OCI-LY3 (cell line): ENCODE results near the gene FCMR.

Source experiments
- H2AFZ ChIP-seq: fragments of 200-600, 300-600 bp; shearing (Covaris generic); 2 replicates; pipeline ENCODE4 v1.6.0; 2014; ENCODE audit warnings: antibody characterized with exemption, low read depth, low read length
- H3K27ac ChIP-seq: fragments of 200-600, 300-600 bp; sonication (generic); 2 replicates; pipeline ENCODE4 v1.5.1; 2014; ENCODE audit warnings: mild to moderate bottlenecking, low read length, moderate library complexity, mixed read lengths
- H3K27me3 ChIP-seq: fragments of 200-600, 300-600 bp; sonication (generic); 2 replicates; pipeline ENCODE4 v1.6.1; 2014; ENCODE audit warnings: low read depth, low read length, mixed read lengths
- H3K36me3 ChIP-seq: fragments of 200-600, 300-600 bp; sonication (generic); replicated peaks from 2 replicates; pipeline ENCODE3; 2014; ENCODE audit warnings: low read depth, low read length, mixed read lengths
- H3K4me1 ChIP-seq: fragments of 300-600, 200-600 bp; sonication (generic); 2 replicates; pipeline ENCODE4 v1.6.1; 2014; ENCODE audit warnings: low read length, mixed read lengths
- H3K4me2 ChIP-seq: fragments of 200-600, 300-600 bp; sonication (generic); 2 replicates; pipeline ENCODE4 v1.6.1; 2014; ENCODE audit warnings: low read length, mixed read lengths
- H3K4me3 ChIP-seq: fragments of 300-600, 200-600 bp; sonication (generic); 2 replicates; pipeline ENCODE4 v1.5.1; 2014; ENCODE audit warnings: antibody characterized with exemption, mild to moderate bottlenecking, low read length, moderate library complexity
- H3K79me2 ChIP-seq: fragments of 300-600, 200-600 bp; shearing (Covaris generic); 2 replicates; pipeline ENCODE4 v1.6.1; 2014; ENCODE audit warnings: mild to moderate bottlenecking, low read length, mixed read lengths
- H3K9ac ChIP-seq: fragments of 300-600, 200-600 bp; shearing (Covaris generic); 2 replicates; pipeline ENCODE4 v1.6.0; 2014; ENCODE audit warnings: mild to moderate bottlenecking, low read length, moderate library complexity
- H3K9me3 ChIP-seq: fragments of 200-600, 300-600 bp; shearing (Covaris generic); 2 replicates; pipeline ENCODE4 v1.6.1; 2014; ENCODE audit warnings: low read length, mixed read lengths; ENCODE audit not compliant: insufficient read depth
- H4K20me1 ChIP-seq: fragments of 200-600, 300-600 bp; sonication (generic); 2 replicates; pipeline ENCODE4 v1.6.1; 2016; ENCODE audit warnings: low read length, mixed read lengths; ENCODE audit not compliant: insufficient read depth
- CTCF ChIP-seq: fragments of 200-600, 300-600 bp; sonication (generic); IDR thresholded peaks from 2 replicates; pipeline ENCODE4 v1.5.1; 2014; ENCODE audit warnings: antibody characterized with exemption, low read length, low read depth
- EZH2phosphoT487 ChIP-seq: fragments of 200-600 bp; shearing (Covaris generic); IDR thresholded peaks from 2 replicates; pipeline ENCODE4 v1.6.1; 2018; ENCODE audit warnings: antibody characterized with exemption, mixed run types, low read depth

The FCMR gene

GRCh38 chr1:206962272-206962671 lies 40.5 kb upstream of the FCMR start:
- peaks cover 60% of the 10 kb centered on the region for H3K4me1 ChIP-seq
- H3K79me2 ChIP-seq = no peaks in the 10 kb centered on the region
- no peaks in the 10 kb centered on the region for H4K20me1 ChIP-seq
- H3K9ac ChIP-seq = no peak overlapping the region
- H3K4me3 ChIP-seq = no peak overlapping the region
- TF ChIP-seq EZH2phosphoT487 = no peak
- no peak for TF ChIP-seq CTCF
- no peak overlapping the region for H3K27ac ChIP-seq
- H3K9me3 ChIP-seq = no peaks in the 10 kb centered on the region
- no peak overlapping the region for H3K4me2 ChIP-seq
- H3K27me3 ChIP-seq = no peaks in the 10 kb centered on the region
- H3K36me3 ChIP-seq = peaks cover 5% of the 10 kb centered on the region
- no peak overlapping the region for H2AFZ ChIP-seq

- no peak overlapping the region for H3K27ac ChIP-seq
- peaks cover 5% of the 10 kb centered on the region for H3K36me3 ChIP-seq
- H2AFZ ChIP-seq = no peak overlapping the region
- H3K9ac ChIP-seq = no peak overlapping the region
- peaks cover 60% of the 10 kb centered on the region for H3K4me1 ChIP-seq
- H3K79me2 ChIP-seq = no peaks in the 10 kb centered on the region
- H3K9me3 ChIP-seq = no peaks in the 10 kb centered on the region
- H3K4me3 ChIP-seq = no peak overlapping the region
- no peaks in the 10 kb centered on the region for H4K20me1 ChIP-seq
- no peaks in the 10 kb centered on the region for H3K27me3 ChIP-seq
- no peak overlapping the region for H3K4me2 ChIP-seq
- TF ChIP-seq CTCF = no peak
- no peak for TF ChIP-seq EZH2phosphoT487
These were observed 39.9 kb upstream of the FCMR start for GRCh38 chr1:206961668-206962067.

- Histone ChIP-seq H3K79me2 (no peaks in the 10 kb centered on the region), H4K20me1 (no peaks in the 10 kb centered on the region), H3K4me3 (no peak overlapping the region), H3K27ac (no peak overlapping the region), H3K4me2 (no peak overlapping the region), H3K27me3 (no peaks in the 10 kb centered on the region), H3K9me3 (no peaks in the 10 kb centered on the region), H3K9ac (no peak overlapping the region), H3K36me3 (peaks cover 5% of the 10 kb centered on the region), H2AFZ (no peak overlapping the region), H3K4me1 (peaks cover 60% of the 10 kb centered on the region)
- no peak for TF ChIP-seq CTCF
- TF ChIP-seq EZH2phosphoT487 = no peak
These were observed 39.1 kb upstream of the FCMR start for GRCh38 chr1:206960676-206961386.

DNA sequence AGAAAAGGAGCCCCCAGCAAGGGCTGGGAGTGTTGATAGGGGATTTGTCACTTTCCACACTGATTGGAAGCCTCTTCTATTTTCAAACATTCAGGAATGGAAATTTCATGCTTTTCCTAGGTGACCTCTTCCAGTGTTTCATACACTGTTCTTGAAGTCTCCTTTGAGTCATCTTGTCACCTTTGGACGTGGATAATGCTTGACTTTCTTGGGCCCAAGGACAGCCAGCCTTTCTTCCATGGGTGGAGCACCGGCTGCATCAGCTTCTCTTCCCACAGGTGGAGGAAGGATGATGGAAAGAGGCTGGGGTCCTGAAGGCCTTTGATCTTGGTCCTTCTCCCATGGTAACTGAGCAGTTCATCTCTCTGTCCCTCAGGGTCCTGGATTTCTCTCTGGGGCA lies 36.4 kb upstream of the FCMR start:
- Histone ChIP-seq H3K9ac (no peak overlapping the region), H3K4me1 (peaks cover 65% of the 10 kb centered on the region), H3K36me3 (no peaks in the 10 kb centered on the region), H3K27ac (no peak overlapping the region), H3K4me3 (no peak overlapping the region), H3K4me2 (no peak overlapping the region), H2AFZ (no peak overlapping the region), H4K20me1 (no peaks in the 10 kb centered on the region), H3K27me3 (no peaks in the 10 kb centered on the region), H3K9me3 (no peaks in the 10 kb centered on the region), H3K79me2 (no peaks in the 10 kb centered on the region)
- TF ChIP-seq CTCF = no peak
- TF ChIP-seq EZH2phosphoT487 = no peak
